AG09309 (cell line): ENCODE measurements around the gene SLC17A9.
A peak's percentile ranks its signal among the peaks of the same experiment; 100 is the strongest.

Source experiments
- DNase-seq: peaks from one replicate; pipeline ENCODE4 v3.0.0-alpha.2; 2010; ENCODE audit warnings: low read depth
- H3K4me3 ChIP-seq: 2 replicates; pipeline ENCODE4 v1.5.1; 2011; ENCODE audit warnings: mild to moderate bottlenecking, low read depth, low read length, moderate library complexity; ENCODE audit not compliant: control insufficient read depth
- TF ChIP-seq, protein P1 (sequence below): IDR thresholded peaks from 2 replicates; pipeline ENCODE4 v1.5.1; 2011; ENCODE audit warnings: mild to moderate bottlenecking, low read depth, low read length, inconsistent platforms; ENCODE audit not compliant: insufficient read depth, control insufficient read depth; ENCODE audit errors: missing control alignments

SLC17A9 gene

DNA sequence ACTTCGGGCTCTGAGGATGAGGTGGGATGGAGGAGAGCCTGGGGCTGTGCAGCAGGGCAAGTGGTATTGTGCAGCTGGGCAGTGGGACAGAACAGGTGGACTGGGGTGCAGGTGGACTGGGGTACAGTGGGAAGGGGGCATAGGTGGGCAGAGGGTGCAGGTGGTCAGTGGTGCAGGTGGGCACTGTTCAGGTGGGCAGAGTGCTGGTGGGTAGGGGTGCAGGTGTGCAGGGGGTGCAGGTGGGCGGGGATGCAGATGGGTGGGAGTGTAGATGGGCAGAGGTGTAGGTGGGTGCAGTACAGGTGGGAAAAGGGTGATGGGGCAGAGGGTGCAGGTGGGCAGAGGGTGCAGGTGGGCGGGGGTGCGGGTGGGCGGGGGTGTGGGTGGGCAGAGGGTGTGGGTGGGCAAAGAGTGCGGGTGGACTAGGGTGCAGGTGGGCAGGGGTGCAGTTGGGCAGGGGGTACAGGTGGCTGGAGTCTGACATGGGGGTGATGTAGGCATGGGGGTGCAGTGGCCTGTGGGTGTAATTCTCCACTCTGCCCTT is 33.8 kb downstream of the SLC17A9 start:
- H3K4me3 ChIP-seq: no peak overlapping the region
- TF ChIP-seq, protein P1, sequence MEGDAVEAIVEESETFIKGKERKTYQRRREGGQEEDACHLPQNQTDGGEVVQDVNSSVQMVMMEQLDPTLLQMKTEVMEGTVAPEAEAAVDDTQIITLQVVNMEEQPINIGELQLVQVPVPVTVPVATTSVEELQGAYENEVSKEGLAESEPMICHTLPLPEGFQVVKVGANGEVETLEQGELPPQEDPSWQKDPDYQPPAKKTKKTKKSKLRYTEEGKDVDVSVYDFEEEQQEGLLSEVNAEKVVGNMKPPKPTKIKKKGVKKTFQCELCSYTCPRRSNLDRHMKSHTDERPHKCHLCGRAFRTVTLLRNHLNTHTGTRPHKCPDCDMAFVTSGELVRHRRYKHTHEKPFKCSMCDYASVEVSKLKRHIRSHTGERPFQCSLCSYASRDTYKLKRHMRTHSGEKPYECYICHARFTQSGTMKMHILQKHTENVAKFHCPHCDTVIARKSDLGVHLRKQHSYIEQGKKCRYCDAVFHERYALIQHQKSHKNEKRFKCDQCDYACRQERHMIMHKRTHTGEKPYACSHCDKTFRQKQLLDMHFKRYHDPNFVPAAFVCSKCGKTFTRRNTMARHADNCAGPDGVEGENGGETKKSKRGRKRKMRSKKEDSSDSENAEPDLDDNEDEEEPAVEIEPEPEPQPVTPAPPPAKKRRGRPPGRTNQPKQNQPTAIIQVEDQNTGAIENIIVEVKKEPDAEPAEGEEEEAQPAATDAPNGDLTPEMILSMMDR: no peak
- no peak for DNase-seq

DNA sequence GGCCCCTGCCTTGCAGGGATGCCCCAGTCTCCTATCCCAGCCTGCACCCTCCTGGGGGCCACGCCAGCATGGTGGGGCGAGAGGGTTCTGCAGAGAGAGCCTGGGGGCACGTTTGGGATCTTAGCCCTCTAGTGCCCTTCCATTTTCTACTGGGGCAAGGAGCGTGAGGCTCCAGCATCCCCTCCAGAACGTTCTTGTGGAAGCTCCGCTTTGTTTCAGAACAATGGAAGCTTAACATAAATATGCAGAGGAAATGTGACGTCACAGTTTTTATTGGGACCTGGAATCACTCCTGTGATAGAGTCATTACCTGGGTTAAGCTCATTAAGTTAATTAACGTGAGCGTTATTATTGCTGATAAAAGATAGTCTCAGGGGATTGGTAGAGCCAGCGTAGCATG is 34.6 kb downstream of the SLC17A9 start:
- TF ChIP-seq, protein P1: no peak
- no peak for DNase-seq
- H3K4me3 ChIP-seq: no peak overlapping the region

DNA sequence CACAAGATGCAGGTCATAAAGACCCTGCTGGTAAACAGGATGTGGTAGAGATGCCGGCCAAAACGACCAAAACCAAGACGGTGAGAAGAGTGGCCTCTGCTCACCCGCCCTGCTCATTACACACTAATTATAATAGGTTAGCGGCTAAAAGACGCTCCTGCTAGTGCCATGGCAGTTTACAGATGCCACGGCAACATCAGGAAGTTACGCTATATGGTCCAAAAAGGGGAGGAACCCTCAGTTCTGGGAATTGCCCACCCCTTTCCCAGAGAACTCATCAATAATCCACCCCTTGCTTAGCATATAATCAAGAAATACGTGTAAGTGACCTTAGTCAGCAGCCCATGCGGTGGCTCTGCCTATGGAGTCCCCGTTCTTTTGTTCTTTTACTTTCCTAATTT is 36.7 kb downstream of the SLC17A9 start:
- no peak for DNase-seq

DNA sequence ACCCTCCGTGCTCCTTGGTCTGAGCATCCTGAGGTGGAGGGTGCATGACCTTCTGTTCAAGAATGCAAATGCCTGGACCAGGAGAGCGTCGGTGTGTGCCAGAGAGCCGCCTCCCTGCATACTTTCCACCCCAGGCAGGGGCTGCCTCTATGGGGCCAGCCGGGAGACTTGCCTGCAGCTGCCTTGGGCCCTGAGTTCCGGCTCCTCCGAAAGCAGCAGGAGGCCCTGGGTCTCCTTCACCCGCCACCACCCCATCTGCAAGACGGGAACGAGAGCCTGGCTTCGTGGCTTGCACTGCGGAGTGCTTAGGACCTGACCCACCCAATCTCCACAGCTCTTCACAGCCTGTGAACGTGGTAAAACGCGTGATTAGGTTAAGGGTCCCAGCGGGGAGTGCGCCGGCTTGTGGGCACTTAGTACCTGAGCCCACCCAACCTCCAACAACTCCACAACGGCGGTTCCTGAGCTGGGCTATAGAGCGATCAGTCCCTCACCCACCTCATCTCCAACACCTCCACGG is 37.9 kb downstream of the SLC17A9 start:
- TF ChIP-seq, protein P1: no peak
- DNase-seq: no peak
- no peak overlapping the region for H3K4me3 ChIP-seq

More for the DNA sequence above, 36.7 kb downstream of the SLC17A9 start:
- peak overlapping the region; percentile 2 for H3K4me3 ChIP-seq
- TF ChIP-seq, protein P1: no peak

DNA sequence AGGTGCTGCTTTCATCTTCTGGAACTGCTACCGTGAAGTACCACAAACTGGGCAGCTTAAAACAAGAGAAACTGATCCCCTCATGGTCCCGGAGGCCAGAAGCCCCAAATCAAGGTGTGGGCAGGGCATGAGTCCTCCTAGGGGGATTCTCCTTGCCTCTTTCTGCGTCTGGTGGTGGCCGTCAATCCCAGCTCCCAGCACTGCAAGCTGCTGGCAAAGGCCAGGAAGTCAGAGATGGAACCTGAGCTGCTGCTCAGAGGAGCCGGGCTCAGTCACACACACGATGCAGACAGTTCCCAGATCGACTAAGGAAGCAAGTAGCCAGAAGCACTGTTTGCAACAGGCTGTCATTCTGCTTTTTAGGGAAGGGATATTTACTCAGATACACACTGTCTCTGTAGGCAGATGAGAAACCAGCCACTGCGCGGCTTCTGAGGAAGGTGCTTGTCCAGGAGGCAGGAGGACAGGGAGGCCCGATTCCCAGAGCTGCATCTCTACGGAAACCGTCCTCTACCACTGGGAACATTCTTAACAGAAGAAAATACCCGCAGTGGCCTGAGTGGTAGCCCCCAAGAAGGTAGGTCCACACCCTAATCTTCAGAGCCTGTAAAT is 38.8 kb downstream of the SLC17A9 start:
- TF ChIP-seq, protein P1: no peak
- H3K4me3 ChIP-seq: no peak overlapping the region
- no peak for DNase-seq

DNA sequence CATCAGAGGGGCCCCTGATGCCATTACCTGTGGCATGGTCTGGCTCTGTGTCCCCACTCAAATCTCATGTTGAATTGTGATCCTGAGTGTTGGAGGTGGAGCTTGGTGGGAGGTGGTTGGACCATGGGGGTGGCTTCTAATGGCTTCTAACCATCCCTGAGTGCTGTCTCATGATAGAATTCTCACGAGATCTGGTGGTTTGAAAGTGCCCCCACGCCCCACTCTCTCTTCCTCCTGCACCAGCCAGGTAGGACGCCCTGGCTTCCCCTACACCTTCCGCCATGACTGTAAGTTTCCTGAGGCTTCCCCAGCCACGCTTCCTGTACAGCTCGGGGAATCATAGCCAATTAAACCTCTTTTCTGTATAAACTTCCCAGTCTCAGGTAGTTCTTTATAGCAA is 39.4 kb downstream of the SLC17A9 start:
- no peak for DNase-seq

More for the DNA sequence above, 39.4 kb downstream of the SLC17A9 start:
- H3K4me3 ChIP-seq: no peak overlapping the region
- TF ChIP-seq, protein P1: no peak
